Activated T-helper 17 cell treated with anti-CD3 and anti-CD28 coated beads, Interleukin-2, amount 50 U/mL, for 72 hours (primary cell): ENCODE data around the gene FETUB. TPM values are rescaled to one million over a fixed set of nuclear protein-coding genes. Genes with fewer than 3 reads are reported as not detected.
"Not testable (repeated sequence)": the region's sequence is repeated elsewhere in the genome, so short reads cannot be mapped to it uniquely, and the experiment has no call there.

Experiments
- ATAC-seq: fragments of 150-1000 bp; cut with Tn5 transposase; replicated peaks from 2 replicates; pipeline ENCODE4 v1.10.0; 2021; ENCODE audit warnings: mild to moderate bottlenecking, moderate library complexity
- H3K27ac Mint-ChIP-seq: one replicate; pipeline ENCODE4 v1.8.0; 2022; ENCODE audit warnings: mixed read lengths
- H3K27me3 Mint-ChIP-seq: one replicate; pipeline ENCODE4 v1.8.0; 2022; ENCODE audit warnings: mixed read lengths
- H3K36me3 Mint-ChIP-seq: one replicate; pipeline ENCODE4 v1.8.0; 2022; ENCODE audit warnings: low read depth, mild to moderate bottlenecking, mixed read lengths
- H3K4me1 Mint-ChIP-seq: one replicate; pipeline ENCODE4 v1.8.0; 2022; ENCODE audit warnings: mixed read lengths
- H3K4me3 Mint-ChIP-seq: one replicate; pipeline ENCODE4 v1.8.0; 2022; ENCODE audit warnings: mild to moderate bottlenecking, mixed read lengths
- H3K9me3 Mint-ChIP-seq: one replicate; pipeline ENCODE4 v1.8.0; 2022; ENCODE audit warnings: mixed read lengths
- total RNA-seq, 2 donors: library from RNA; stranded (reverse); gene quantifications; one replicate each; pipeline ENCODE4 v1.2.3, GENCODE V29; 2022

FETUB gene
- total RNA-seq, 2 donors from 2014 or later, result not detected

DNA sequence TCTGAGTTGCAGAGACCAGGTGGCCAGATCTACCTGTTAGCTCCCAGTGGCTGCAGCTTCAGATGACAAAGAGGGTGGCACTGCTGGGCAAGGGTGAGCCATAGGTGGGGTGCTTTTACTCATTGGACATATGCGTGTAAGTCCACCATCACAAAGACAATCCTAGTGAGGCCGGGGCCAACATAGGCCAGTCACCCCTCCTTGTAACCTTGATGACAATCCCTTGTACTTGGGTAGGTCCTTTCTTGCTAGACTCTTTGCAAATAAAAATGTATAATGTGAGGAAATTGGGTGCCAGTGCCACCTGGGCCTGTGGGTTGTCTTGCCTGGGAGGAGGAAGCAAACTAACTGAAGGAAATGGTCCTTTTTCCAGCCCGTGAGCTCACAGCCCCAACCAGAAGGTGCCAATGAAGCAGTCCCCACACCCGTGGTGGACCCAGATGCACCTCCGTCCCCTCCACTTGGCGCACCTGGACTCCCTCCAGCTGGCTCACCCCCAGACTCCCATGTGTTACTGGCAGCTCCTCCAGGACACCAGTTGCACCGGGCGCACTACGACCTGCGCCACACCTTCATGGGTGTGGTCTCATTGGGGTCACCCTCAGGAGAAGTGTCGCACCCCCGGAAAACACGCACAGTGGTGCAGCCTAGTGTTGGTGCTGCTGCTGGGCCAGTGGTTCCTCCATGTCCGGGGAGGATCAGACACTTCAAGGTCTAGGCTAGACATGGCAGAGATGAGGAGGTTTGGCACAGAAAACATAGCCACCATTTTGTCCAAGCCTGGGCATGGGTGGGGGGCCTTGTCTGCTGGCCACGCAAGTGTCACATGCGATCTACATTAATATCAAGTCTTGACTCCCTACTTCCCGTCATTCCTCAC, 19.7 kb upstream of the FETUB start:
- Mint-ChIP-seq H3K4me3 (no peak overlapping the region), H3K36me3 (no peaks in the 10 kb centered on the region), H3K9me3 (no peaks in the 10 kb centered on the region), H3K27me3 (peaks cover 28% of the 10 kb centered on the region), H3K4me1 (peaks cover 6% of the 10 kb centered on the region), H3K27ac (no peak overlapping the region)
- ATAC-seq, result no peak

DNA sequence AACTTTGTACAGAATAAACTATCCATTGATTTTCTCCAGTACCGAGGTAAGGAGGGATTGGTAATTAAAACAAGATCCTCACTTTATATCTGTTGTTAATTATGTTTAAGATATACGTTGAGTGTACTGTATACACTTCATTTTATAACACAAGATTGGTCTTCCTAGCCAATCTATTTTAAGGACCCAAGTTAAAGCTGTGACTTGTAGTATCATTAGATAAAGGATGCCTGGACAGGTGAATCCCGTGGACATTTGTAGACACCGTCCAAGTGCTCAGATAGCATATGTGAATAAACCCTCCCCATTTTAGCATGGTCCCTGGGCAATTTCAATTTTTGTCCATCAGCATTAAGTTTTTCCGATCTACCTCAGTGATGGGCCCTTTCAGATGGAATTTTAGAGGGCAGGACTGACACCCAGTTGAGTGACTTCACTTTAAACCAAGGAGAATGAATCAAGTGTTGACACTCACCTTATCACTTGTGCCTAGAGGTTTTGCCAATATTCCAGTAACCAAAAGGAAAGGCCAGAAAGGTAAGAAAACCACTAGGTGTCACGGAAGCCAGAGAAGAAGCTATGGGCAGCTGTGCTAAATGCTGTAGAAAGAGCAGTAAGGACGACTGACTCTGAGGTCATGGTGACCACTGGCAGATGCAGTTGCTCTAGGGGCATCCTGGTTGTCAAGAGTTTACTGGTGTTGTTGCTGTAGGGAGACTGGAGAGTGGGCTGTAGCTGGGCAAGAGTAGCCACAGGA, 18.1 kb upstream of the FETUB start:
- H3K9me3 Mint-ChIP-seq, result no peaks in the 10 kb centered on the region
- peaks cover 28% of the 10 kb centered on the region for H3K27me3 Mint-ChIP-seq
- no peak for ATAC-seq
- no peaks in the 10 kb centered on the region for H3K36me3 Mint-ChIP-seq
- peaks cover 3% of the 10 kb centered on the region for H3K4me1 Mint-ChIP-seq
- no peak overlapping the region for H3K27ac Mint-ChIP-seq
- no peak overlapping the region for H3K4me3 Mint-ChIP-seq

- no peak overlapping the region for H3K4me3 Mint-ChIP-seq
- H3K36me3 Mint-ChIP-seq, result no peaks in the 10 kb centered on the region
- no peak for ATAC-seq
- H3K4me1 Mint-ChIP-seq, result no peaks in the 10 kb centered on the region
- H3K9me3 Mint-ChIP-seq, result no peaks in the 10 kb centered on the region
- peaks cover 22% of the 10 kb centered on the region for H3K27me3 Mint-ChIP-seq
- no peak overlapping the region for H3K27ac Mint-ChIP-seq
These were observed 17.4 kb upstream of the FETUB start for GRCh38 chr3:186622651-186623310.

DNA sequence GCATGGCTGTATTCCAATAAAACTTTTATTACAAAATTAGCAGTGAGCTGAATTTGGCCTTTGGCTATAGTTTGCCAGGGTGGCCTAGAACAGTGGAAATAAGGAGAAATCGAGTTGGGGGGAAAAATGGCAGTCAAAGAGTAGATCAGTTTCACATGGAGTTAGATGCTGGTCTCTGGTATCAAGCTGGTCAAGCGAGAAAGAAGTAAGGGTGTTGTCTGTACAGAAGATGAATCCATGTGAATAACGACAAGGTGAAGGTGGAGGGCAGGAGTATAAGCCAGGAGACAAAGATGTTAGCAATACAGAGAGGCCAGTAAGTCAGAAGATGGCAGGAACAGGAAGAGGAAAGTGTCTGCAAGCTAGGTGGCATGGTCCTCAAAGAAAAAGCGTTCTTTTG, 15.6 kb upstream of the FETUB start:
- Mint-ChIP-seq H3K27ac (no peak overlapping the region), H3K4me3 (no peak overlapping the region), H3K4me1 (no peaks in the 10 kb centered on the region), H3K27me3 (peaks cover 17% of the 10 kb centered on the region), H3K9me3 (no peaks in the 10 kb centered on the region), H3K36me3 (no peaks in the 10 kb centered on the region)
- no peak for ATAC-seq

GRCh38 chr3:186625600-186626042, 14.6 kb upstream of the FETUB start:
- Mint-ChIP-seq H3K4me3 (no peak overlapping the region), H3K27ac (no peak overlapping the region), H3K9me3 (no peaks in the 10 kb centered on the region), H3K27me3 (peaks cover 22% of the 10 kb centered on the region), H3K36me3 (no peaks in the 10 kb centered on the region), H3K4me1 (no peaks in the 10 kb centered on the region)
- no peak for ATAC-seq

GRCh38 chr3:186626254-186626847, 13.8 kb upstream of the FETUB start:
- ATAC-seq, result no peak
- no peak overlapping the region for H3K27ac Mint-ChIP-seq
- H3K27me3 Mint-ChIP-seq, result peaks cover 28% of the 10 kb centered on the region
- peaks cover 4% of the 10 kb centered on the region for H3K4me1 Mint-ChIP-seq
- H3K4me3 Mint-ChIP-seq, result no peak overlapping the region
- H3K36me3 Mint-ChIP-seq, result no peaks in the 10 kb centered on the region
- H3K9me3 Mint-ChIP-seq, result no peaks in the 10 kb centered on the region

GRCh38 chr3:186627852-186628414, 12.3 kb upstream of the FETUB start:
- Mint-ChIP-seq H3K27ac (no peak overlapping the region), H3K36me3 (no peaks in the 10 kb centered on the region), H3K4me3 (no peak overlapping the region), H3K27me3 (peaks cover 19% of the 10 kb centered on the region), H3K4me1 (peaks cover 4% of the 10 kb centered on the region), H3K9me3 (no peaks in the 10 kb centered on the region)
- ATAC-seq, result no peak

- H3K27me3 Mint-ChIP-seq, result peaks cover 16% of the 10 kb centered on the region
- no peaks in the 10 kb centered on the region for H3K9me3 Mint-ChIP-seq
- H3K4me3 Mint-ChIP-seq, result no peak overlapping the region
- peaks cover 4% of the 10 kb centered on the region for H3K4me1 Mint-ChIP-seq
- no peak overlapping the region for H3K27ac Mint-ChIP-seq
- no peaks in the 10 kb centered on the region for H3K36me3 Mint-ChIP-seq
- no peak for ATAC-seq
These were observed 11.4 kb upstream of the FETUB start for GRCh38 chr3:186628756-186629155.

DNA sequence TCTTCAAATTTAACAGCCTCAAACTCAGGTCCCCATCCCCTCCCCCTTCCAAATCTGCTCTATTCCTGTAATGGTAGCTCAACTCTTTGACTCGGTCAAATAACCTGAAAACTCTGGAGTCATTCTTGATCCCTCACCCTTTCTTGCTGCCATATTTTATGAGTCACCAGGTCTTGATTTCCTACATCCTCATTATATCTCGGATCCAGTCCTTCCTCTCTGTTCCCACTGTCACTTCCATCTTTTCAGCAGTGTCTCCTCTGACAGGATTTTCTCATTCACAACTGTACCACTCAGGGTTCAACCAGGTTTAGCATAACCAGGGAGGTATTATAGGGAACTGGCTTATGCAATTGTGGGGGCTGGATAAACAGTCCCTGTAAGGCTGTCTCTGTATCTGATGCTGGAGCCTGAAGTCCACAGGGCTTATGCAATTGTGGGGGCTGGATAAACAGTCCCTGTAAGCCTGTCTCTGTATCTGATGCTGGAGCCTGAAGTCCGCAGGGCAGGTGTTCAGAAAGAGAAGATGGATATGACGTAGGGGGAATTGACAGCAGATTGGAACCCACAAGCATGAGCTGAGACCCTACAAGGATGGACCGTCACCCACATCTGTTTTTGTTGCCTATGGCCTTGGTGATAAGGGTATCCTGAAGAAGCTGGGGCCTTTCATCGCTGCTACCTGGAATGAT, 9.1 kb upstream of the FETUB start:
- Mint-ChIP-seq H3K27me3 (peaks cover 16% of the 10 kb centered on the region), H3K9me3 (no peaks in the 10 kb centered on the region), H3K27ac (no peak overlapping the region), H3K4me3 (no peak overlapping the region), H3K36me3 (no peaks in the 10 kb centered on the region), H3K4me1 (peaks cover 4% of the 10 kb centered on the region)
- no peak for ATAC-seq

GRCh38 chr3:186633481-186633880, 6.7 kb upstream of the FETUB start:
- H3K27ac Mint-ChIP-seq, result no peak overlapping the region
- H3K9me3 Mint-ChIP-seq, result no peaks in the 10 kb centered on the region
- no peak overlapping the region for H3K4me3 Mint-ChIP-seq
- peaks cover 19% of the 10 kb centered on the region for H3K27me3 Mint-ChIP-seq
- H3K36me3 Mint-ChIP-seq, result no peaks in the 10 kb centered on the region
- H3K4me1 Mint-ChIP-seq, result peaks cover 4% of the 10 kb centered on the region
- ATAC-seq, result no peak

GRCh38 chr3:186634207-186634606, 6.0 kb upstream of the FETUB start:
- H3K9me3 Mint-ChIP-seq, H3K4me3 Mint-ChIP-seq, H3K27ac Mint-ChIP-seq, ATAC-seq, H3K36me3 Mint-ChIP-seq, H3K4me1 Mint-ChIP-seq: not testable (repeated sequence)
- H3K27me3 Mint-ChIP-seq, result peaks cover 18% of the 10 kb centered on the region

- Mint-ChIP-seq H3K27me3 (peaks cover 13% of the 10 kb centered on the region), H3K9me3 (no peaks in the 10 kb centered on the region), H3K4me3 (no peak overlapping the region), H3K36me3 (no peaks in the 10 kb centered on the region), H3K4me1 (peaks cover 4% of the 10 kb centered on the region), H3K27ac (no peak overlapping the region)
- no peak for ATAC-seq
These were observed 4.7 kb upstream of the FETUB start for GRCh38 chr3:186635532-186635931.

DNA sequence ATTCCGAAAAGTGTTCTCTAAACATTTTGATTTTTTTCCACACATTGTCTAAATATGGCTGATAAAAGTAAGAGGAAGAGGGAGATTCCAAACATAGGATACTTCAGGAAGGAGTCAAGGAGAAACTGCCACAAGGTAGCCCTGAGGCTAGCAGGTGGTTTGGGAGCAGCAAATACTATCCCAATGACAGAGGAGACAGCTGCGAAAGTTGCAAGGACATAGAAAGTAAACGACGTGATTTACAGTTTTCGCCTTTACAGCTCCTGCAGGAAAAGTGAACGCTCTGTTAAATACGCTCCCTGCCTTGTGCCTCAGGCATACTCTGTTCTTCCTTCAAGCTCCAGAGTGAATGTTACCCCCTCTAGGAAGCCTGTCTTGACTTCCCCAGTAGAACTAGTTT, 3.7 kb upstream of the FETUB start:
- H3K4me1 Mint-ChIP-seq, result no peaks in the 10 kb centered on the region
- H3K9me3 Mint-ChIP-seq, result no peaks in the 10 kb centered on the region
- H3K27ac Mint-ChIP-seq, result no peak overlapping the region
- no peak for ATAC-seq
- no peaks in the 10 kb centered on the region for H3K36me3 Mint-ChIP-seq
- H3K27me3 Mint-ChIP-seq, result peaks cover 14% of the 10 kb centered on the region
- H3K4me3 Mint-ChIP-seq, result no peak overlapping the region

GRCh38 chr3:186637686-186638085, 2.5 kb upstream of the FETUB start:
- H3K27me3 Mint-ChIP-seq, result peaks cover 15% of the 10 kb centered on the region
- no peaks in the 10 kb centered on the region for H3K9me3 Mint-ChIP-seq
- ATAC-seq, result no peak
- no peaks in the 10 kb centered on the region for H3K36me3 Mint-ChIP-seq
- no peak overlapping the region for H3K4me3 Mint-ChIP-seq
- H3K27ac Mint-ChIP-seq, result no peak overlapping the region
- no peaks in the 10 kb centered on the region for H3K4me1 Mint-ChIP-seq
